GM19397 (cell line): ENCODE measurements around the gene MAGOH.
"Not testable (repeated sequence)": the region's sequence is repeated elsewhere in the genome, so short reads cannot be mapped to it uniquely, and the experiment has no call there.

Experiments
- ATAC-seq: cut with Tn5 transposase; IDR thresholded peaks from one replicate; pipeline ENCODE4 v1.9.1; 2021; ENCODE audit warnings: mild to moderate bottlenecking, moderate library complexity; ENCODE audit not compliant: unreplicated experiment

MAGOH gene

DNA sequence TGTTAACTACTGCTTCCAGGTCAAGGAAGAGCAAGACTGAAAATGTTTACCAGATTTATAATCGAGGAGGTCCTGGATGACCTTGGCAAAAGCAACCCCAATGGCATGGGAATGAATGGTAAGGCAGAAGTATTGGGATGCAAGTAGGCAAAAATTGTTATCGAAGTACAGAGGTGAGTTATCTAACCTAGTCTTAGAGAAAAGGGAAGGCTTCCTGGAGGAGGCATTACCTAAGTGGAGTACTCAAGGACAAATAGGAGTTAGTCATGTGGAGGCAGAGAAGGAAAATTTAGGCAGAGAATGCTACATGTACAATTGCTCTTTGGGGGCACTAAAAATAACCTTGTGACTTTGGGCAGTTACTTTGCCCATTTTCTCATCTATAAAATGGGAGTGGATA lies 3.5 kb upstream of the MAGOH start:
- ATAC-seq = no peak

DNA sequence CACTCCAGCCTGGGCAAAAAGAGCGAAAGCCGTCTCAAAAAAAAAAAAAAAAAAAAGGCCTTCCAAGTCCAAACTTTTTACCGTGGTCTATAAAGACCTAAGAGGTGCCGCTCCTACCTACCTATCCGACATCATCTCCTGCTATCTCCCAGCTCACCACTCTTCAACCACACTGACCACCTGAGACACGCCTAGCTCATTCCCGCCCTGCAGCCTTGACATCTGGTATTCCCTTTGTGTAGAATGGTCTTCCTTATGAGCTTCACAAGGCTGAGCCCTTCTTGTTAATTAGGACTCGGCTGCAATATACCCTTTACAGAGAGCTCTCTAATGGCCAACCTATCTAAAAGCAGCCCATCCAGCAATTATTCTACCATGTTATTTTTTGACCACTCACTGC lies 680 bp downstream of the MAGOH start:
- no peak for ATAC-seq

DNA sequence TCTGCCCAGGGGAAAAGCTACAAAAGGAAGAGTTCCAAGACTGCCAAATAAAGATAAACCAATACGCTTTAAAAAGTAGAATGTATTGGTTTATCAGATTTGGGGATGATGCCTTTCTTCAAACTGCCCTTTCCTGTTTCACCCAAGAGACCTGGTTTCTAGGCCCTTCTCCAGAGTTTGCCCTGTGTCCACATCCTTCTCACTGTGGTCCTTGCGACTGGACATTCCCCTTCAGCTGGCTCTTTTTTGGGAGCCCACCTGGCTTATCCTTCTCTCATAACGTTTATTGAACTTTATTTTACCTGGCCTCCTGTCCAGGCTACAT lies 17.4 kb downstream of the MAGOH start:
- ATAC-seq = no peak

DNA sequence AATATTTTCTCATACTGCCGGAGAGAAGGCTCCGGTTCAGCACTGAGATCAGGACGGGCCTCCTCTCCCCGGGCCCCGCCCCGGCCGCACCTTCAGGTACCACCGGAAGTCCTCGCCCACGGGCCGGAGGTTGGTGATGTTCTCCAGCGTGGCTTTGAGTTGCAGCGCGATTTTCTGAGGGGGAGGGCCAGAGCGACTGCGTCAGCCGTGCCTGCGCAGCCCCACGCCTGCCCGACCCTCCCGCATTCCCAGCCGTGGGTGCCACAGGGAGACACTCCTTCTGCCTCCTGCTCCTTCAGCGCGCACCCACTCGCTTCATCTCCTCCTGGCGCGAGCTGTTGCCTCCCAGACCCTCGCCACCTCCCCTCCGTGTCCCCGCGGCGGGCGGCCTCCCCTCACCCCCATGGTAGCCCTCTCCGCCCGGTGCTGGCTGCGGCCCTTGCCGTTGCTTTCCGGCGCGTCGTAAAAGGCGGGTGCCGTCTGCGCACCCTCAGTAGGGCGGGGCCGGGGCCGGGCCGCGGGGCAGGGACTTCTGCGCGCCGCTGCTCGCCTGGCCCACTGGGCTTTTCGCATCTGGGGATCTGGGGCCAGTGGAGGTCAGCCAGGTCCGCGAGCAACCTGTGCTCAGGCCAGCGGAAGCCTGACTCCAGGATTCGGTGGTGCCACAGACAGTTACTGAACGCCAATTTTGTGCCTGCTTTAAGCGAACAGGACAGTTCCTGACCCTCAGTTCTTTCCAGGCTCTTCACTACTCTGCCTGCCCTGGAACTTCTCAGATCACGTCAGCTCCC lies 18.0 kb downstream of the MAGOH start, which contains the start of gene CZIB:
TSS of gene CZIB (minus strand) at position 464 of the 791 bp plus-strand sequence. CDS start at position 405, 59 bp downstream.
- ATAC-seq = peak; percentile 91

DNA sequence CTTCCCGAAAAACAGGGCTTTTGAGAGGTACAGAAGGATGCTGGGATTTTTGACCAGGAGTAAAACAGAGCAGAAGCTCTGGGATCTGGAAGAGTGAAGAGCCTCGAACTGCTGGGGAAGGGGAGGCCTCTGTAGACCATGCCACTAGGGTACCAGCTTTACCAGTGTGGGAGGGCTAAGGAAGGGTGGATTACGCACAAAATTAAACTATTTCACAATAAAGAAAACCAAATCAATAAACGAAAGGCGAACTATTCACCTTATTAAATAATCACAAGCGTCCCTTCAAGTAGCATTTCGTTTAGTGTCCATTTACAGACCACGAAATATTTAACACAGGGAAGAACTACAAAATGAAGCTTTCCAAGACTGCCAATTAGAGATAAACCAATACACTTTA lies 18.6 kb downstream of the MAGOH start:
- ATAC-seq = no peak

DNA sequence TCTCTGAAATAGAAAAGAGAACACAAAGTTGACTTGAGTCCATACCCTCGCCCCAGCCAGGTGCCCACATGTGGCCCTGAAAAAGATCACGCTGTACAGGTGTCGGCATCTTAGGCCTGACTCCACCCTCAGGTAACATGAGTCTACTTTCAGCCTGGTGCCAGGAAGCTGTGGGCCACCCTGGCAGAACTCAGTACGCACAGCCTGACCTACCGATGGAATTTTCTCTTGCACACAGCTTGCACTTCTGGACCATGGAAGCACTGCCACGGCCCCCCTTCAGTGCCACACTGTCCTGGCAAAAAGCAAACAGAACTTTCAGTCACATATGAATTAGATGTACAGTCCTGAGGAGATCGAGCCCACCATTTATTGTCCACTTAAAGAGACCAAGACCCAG lies 20.1 kb downstream of the MAGOH start:
- ATAC-seq = no peak

DNA sequence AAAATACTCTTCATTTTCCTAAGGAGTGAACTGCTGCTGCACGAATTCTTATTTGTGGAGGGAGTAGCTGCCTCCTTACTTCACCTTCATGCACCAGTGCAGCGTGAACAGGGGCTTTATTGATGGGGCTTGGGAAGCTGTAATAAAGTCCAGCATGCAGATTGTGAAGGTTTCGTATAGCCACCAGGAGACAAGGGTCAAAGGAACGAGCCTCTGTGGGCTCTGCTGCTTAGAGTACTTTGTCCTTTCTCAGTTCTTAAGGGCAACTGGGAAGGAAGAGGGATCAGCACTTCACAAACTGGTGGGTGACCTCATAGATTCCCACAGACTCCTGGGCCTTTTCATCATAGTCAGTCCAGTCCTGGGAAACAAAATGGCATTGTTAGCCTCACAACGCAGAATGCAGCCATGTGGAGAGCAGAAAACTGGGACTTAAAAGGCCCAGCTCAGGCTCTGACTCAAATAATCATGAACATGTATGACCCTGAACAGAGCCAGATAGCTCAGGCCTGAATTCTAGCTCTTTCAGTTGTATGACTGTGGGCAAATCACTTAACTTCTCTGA lies 23.9 kb downstream of the MAGOH start:
- ATAC-seq = no peak

DNA sequence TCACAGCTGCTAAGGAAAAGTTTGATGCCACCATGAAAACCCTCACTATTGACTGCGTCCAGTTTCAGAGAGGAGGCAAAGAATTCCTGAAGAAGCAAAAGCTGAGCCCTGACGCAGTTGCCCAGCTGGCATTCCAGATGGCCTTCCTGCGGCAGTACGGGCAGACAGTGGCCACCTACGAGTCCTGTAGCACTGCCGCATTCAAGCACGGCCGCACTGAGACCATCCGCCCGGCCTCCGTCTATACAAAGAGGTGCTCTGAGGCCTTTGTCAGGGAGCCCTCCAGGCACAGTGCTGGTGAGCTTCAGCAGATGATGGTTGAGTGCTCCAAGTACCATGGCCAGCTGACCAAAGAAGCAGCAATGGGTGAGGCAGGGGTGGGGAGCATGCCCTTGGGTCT lies 27.4 kb downstream of the MAGOH start:
- no peak for ATAC-seq

DNA sequence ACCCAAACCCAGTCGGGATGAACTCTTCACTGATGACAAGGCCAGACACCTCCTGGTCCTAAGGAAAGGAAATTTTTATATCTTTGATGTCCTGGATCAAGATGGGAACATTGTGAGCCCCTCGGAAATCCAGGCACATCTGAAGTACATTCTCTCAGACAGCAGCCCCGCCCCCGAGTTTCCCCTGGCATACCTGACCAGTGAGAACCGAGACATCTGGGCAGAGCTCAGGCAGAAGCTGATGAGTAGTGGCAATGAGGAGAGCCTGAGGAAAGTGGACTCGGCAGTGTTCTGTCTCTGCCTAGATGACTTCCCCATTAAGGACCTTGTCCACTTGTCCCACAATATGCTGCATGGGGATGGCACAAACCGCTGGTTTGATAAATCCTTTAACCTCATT lies 28.0 kb downstream of the MAGOH start:
- no peak for ATAC-seq

DNA sequence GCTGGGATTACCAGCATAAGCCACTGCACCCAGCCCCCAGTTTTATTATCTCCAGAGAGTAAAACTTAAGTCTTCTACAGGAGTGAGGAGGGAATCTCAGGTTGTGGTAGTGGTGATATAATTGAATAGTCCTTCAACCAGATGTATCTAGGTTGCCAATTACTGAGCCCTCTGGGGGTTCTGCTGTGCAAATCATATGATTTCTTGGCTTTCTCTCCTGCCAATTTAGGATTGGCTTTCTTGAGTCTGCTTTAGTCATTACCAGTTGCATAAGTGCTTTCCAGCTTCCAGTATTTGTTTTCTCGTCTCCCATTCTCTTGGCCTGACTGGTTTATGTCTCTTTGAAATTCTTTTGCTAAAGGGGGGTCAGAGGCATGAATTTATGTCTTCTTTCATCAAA lies 30.6 kb downstream of the MAGOH start:
- ATAC-seq = no peak

DNA sequence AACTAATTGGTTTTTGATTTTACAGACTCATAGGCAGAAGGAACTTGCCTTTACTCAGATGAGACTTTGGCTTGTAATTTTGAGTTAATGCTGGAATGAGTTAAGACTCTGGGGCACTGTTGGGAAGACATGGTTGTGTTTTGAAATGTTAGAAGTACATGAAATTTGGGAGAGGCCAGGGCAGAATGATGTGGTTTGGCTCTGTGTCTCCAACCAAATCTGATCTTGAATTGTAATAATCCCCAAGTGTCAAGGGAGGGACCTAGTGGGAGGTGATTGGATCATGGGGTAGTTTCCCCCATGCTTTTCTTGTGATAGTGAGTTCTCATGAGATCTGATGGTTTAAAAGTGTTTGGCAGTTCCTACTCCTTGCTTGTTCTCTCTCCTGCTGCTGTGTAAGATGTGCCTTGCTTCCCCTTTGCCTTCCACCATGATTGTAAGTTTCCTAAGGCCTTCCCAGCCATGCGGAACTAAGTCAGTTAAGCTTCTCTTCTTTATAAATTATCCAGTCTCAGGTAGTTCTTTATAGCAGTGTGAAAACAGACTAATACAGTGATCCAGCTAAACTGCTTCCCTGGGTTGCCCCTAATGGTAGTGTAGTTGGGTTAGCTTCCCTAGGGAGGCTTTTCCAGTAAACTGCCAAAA lies 31.5 kb downstream of the MAGOH start:
- no peak for ATAC-seq

DNA sequence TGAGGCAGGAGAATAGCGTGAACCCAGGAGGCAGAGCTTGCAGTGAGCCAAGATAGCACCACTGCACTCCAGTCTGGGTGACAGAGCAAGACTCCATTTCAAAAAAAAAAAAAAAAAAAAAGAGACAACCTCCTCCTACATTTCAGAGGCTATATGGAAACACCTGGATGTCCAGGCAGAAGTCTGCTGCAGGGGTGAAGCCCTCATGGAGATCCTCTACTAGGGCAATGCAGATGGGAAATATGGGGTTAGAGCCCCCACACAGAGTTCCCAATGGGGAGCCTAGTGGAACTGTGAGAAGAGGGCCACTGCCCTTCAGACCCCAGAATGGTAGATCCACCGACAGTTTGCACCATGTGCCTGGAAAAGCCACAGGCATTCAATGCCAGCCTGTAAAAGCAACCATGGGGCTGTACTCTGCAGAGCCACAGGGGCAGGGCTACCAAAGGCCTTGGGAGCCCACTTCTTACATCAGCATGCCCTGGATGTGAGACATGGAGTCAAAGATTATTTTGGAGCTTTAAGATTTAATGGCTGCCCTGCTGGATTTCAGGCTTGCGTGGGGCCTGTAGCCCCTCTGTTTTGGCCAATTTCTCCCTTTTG lies 32.1 kb downstream of the MAGOH start:
- not testable (repeated sequence) for ATAC-seq

DNA sequence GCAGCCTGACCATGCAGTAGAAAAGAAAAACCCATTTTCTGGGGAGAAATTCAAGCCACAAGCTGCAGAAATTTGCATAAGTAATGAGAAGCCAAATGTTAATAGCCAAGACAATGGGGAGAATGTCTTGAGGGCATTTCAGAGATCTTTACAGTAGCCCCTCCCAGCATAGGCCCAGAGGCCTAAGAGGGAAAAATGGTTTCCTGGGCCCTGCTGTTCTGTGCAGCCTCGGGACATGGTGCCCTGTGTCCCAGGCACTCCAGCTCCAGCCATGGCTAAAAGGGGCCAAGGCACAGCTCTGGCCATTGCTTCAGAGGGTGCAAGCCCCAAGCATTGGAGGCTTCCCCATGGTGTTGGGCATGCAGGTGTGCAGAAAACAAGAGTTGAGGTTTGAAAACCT lies 32.8 kb downstream of the MAGOH start:
- ATAC-seq = not testable (repeated sequence)

DNA sequence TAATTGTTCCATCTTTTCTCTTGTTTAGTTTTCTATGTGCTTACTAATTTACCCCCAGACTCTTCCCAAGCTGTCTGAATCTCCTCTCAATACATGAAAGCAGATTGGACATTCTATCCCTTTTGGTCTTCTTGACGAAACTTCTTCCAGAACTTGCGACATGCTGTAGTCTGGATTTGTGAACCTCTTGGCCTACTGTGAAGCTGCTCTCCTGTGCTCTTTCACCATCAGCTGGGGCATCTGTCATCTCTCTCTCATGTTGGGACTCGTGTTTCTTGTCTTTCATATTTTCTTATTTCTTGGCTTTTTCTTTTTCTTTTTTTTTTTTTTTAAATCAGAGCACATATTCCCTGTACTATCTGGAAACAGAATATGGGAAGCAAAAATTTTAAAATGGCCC lies 34.9 kb downstream of the MAGOH start:
- no peak for ATAC-seq

DNA sequence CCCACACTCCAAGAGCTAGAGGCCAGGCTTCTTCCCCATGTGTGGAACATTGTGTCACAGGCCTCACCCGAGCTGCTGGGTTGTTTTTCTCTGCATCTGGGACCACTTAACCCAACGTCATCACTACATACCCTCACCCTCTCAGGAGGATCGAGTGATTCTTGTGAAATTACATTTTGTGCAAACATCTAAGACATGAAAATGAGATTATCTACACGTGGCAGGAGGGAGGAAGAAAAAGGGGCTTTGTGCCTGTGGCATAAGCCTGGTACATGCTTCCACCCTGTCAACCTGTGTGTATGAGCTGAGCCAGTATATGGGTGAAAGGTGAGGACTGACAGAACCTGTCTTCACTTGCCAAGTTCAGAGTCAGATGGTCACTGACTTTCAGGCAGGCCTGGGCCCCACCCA lies 40.1 kb downstream of the MAGOH start:
- no peak for ATAC-seq

DNA sequence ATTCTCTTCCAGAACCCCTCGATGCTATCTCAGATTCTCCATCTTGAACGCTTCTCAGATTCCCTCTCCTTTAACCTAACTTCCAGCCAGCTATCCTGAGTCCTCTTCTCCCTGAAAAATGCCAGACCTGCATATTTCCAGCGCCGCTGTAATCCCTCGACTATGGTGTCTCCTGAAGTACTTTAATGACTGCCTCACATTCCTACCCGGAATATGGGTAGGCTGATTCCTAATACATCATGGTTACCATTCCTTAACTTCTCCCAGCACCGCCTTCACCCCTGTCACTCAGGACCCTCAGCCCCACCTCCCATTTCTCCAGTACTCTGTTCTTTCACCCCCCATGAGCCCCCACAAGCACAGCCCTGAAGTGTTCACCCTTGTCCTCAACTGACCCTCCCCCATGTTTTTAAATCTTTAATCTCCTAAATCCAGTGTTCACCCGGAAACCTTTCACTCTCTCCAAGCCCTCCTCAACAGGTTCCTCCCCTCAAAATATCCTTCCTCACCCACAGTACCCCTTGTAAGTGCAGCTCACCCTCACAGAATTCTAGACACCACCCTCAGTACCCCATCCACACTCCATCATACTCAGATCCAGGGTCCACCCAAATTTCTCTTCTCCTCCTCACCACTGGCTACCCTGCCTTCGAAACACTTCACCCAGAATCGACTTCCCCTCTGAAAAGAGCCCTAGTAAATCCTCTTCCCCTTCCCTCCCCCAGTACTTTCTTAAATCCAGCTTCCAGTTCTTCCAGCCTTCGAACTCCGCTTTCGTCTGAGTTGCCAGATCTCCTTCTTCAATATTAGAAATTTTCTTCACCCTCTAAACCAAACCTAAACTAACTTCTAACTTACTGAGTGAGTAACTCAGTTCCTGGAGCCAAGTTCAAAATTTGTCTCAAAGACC lies 40.8 kb downstream of the MAGOH start:
- no peak for ATAC-seq

DNA sequence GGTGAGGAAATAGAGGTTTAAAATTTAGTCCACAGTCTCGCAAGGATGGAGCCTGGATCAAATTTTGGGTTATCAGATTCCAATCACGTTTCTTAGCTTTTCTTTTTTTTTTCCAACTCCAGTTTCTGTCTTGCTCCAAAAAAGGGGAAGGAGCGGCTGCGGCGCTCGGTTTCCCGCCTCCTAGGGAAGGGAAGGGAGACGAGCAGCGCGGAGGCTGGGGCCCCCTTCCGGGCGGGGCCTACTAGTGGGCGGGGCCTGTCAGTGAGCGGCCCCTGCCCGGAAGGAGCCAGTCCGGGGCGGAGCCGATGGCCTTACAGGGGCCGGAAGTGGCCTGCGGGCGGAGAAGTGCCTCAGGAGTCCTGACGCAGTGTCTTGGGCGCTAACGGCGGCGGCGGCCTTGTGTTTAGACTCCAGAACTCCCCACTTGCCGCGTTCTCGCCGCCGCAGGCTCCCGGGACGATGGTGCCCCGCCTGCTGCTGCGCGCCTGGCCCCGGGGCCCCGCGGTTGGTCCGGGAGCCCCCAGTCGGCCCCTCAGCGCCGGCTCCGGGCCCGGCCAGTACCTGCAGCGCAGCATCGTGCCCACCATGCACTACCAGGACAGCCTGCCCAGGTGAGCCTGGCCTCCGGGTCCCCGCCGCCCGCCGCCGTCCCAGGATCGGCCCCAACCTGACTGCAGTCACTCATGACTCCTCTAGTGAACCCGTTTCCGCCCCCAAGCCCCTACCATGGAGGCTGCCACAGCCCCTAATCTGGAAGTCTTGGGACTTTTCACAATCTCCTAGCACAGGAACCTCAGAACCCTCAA lies 41.6 kb downstream of the MAGOH start, which contains the start of gene CPT2:
TSS of gene CPT2 (plus strand) at position 340 of the 806 bp plus-strand sequence. CDS start at position 460, 120 bp downstream.
- ATAC-seq = peak; percentile 99

DNA sequence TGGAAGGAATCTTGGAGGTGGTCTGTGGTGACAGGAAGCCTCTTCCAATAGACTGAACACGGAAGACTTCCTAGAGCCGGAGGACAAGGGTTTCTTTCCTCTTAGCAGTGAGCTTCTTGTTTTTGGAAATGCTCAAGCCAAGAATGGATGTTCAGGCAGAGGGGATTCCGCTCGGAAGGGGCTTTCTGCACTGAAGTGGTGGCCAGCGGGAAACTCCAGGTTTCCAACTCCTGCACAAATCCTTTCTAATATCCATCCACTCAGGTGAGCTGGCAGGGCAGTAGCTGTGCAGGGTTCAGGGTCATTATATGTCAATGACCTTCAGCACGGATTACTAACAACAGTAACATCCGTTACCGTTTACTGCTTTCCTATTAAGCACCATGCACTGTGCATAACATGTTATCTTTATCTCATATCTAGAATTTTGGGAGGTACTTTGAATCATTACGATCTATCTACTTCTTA lies 42.3 kb downstream of the MAGOH start:
- ATAC-seq = peak; percentile 9

DNA sequence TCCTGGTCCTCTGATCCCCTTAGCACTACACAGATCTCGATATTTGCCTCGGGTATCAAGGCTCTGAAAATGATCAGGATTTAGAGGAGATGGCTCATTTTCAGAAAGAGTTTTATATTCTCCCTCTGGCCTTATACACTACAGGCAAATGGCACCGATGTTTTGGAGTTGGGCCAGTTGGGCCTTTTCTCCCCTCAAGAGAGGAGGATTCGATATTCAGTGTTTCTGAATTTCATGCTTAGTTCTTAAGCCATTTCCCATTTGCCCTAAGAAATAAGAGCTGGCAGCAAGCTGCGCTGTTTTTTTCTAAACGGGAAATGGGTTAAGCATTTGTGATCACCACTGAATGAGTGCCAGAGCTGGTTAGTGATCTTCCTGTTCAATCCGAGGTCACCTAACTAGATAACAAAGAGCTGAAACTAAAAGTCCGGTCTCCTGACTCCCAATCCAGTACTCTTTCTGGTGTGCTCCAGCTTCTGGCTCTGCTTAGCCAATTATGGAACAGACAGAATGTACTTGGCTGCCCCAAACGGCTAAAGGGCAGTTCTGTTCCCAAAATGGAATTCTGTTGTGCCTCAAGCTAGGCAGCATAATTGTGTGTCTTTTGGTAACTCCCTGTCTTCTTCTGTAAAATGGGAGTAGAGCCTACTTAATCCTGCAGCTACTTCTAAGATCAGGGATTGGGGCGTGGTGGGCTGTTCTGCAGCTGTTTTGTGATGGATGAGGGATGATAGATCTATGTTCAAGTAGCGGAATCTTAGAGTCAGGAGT lies 42.9 kb downstream of the MAGOH start:
- no peak for ATAC-seq
